ENCODE data around the gene APPL2. TPM values are rescaled to one million over a fixed set of nuclear protein-coding genes. Genes with fewer than 3 reads are reported as not detected.

APPL2 gene
- total RNA-seq, result 10 to 100 TPM; 32.2 to 34.2 TPM

GRCh38 chr12:105235732-105236476 is at the start of gene APPL2:
APPL2 (minus strand) TSS chr12:105236174; CDS start chr12:105236012, 162 bp downstream.
- Mint-ChIP-seq H3K4me1 (peaks cover 35% of the 10 kb centered on the region), H3K36me3 (ENCODE audit: low read depth) (peaks cover 10% of the 10 kb centered on the region), H3K4me3 (peak within 1 kb of the TSS; percentile 90), H3K27ac (peak within 1 kb of the TSS; percentile 86), H3K9me3 (no peaks in the 10 kb centered on the region), H3K27me3 (peaks cover 2% of the 10 kb centered on the region)
- POLR2A ChIA-PET, result interaction anchor here (1.0 to 3.6 kb wide), 7 partner anchors 10 to 949 kb away, joined by 3 to 23 read pairs (median 5); partner anchors contain the start of genes C12orf75 and WASHC4
- DNase-seq, result peak; percentile 79
- CTCF ChIA-PET, result interaction anchor here (1.4 to 3.6 kb wide), 5 partner anchors 9 to 149 kb away, joined by 3 to 19 read pairs (median 5); no protein-coding TSS in a partner anchor

GRCh38 chr12:105285378-105285777 is 49.4 kb upstream of the APPL2 start:
- ChIA-PET CTCF (no interaction called here), POLR2A (no interaction called here)
- no peak overlapping the region for H3K27ac Mint-ChIP-seq
- no peaks in the 10 kb centered on the region for H3K9me3 Mint-ChIP-seq
- peaks cover 18% of the 10 kb centered on the region for H3K27me3 Mint-ChIP-seq
- no peak overlapping the region for H3K4me3 Mint-ChIP-seq
- no peak for DNase-seq
- H3K36me3 Mint-ChIP-seq (ENCODE audit: low read depth), result peaks cover 7% of the 10 kb centered on the region
- H3K4me1 Mint-ChIP-seq, result no peaks in the 10 kb centered on the region

DNA sequence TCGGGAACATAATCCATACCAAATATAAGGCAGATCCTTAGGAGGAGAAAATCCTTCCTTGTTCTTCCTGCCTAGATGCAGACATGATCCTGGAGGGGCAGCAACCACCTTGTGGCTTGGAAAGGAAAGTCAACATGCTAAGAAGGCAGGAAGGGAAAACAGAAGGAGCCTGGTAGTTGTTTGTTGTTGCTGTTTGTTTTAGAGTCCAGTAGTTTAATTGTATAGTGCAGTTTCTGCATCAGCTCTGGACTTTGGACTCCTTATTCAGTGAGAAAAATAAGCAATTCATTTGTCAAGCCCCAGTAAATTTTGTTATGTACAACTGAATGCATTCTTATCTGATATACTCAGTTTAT is 45.7 kb upstream of the APPL2 start:
- Mint-ChIP-seq H3K27ac (no peak overlapping the region), H3K4me3 (no peak overlapping the region), H3K27me3 (peaks cover 18% of the 10 kb centered on the region), H3K36me3 (ENCODE audit: low read depth) (peaks cover 7% of the 10 kb centered on the region), H3K4me1 (peaks cover 2% of the 10 kb centered on the region), H3K9me3 (no peaks in the 10 kb centered on the region)
- ChIA-PET CTCF (no interaction called here), POLR2A (no interaction called here)
- no peak for DNase-seq

GRCh38 chr12:105280966-105281693 is 45.2 kb upstream of the APPL2 start:
- POLR2A ChIA-PET, result no interaction called here
- H3K27ac Mint-ChIP-seq, result no peak overlapping the region
- no peak for DNase-seq
- H3K4me1 Mint-ChIP-seq, result peaks cover 4% of the 10 kb centered on the region
- CTCF ChIA-PET, result no interaction called here
- no peak overlapping the region for H3K4me3 Mint-ChIP-seq
- H3K9me3 Mint-ChIP-seq, result no peaks in the 10 kb centered on the region
- peaks cover 18% of the 10 kb centered on the region for H3K27me3 Mint-ChIP-seq
- peaks cover 7% of the 10 kb centered on the region for H3K36me3 Mint-ChIP-seq (ENCODE audit: low read depth)

GRCh38 chr12:105279460-105280056 is 43.6 kb upstream of the APPL2 start:
- Mint-ChIP-seq H3K9me3 (no peaks in the 10 kb centered on the region), H3K36me3 (ENCODE audit: low read depth) (peaks cover 7% of the 10 kb centered on the region), H3K4me1 (peaks cover 4% of the 10 kb centered on the region), H3K27me3 (peaks cover 11% of the 10 kb centered on the region), H3K4me3 (no peak overlapping the region), H3K27ac (no peak overlapping the region)
- POLR2A ChIA-PET, result no interaction called here
- CTCF ChIA-PET, result interaction anchor here (0.6 to 1.3 kb wide), 4 partner anchors 9 to 105 kb away, joined by 3 to 10 read pairs (median 3); no protein-coding TSS in a partner anchor
- DNase-seq, result peak; percentile 66

DNA sequence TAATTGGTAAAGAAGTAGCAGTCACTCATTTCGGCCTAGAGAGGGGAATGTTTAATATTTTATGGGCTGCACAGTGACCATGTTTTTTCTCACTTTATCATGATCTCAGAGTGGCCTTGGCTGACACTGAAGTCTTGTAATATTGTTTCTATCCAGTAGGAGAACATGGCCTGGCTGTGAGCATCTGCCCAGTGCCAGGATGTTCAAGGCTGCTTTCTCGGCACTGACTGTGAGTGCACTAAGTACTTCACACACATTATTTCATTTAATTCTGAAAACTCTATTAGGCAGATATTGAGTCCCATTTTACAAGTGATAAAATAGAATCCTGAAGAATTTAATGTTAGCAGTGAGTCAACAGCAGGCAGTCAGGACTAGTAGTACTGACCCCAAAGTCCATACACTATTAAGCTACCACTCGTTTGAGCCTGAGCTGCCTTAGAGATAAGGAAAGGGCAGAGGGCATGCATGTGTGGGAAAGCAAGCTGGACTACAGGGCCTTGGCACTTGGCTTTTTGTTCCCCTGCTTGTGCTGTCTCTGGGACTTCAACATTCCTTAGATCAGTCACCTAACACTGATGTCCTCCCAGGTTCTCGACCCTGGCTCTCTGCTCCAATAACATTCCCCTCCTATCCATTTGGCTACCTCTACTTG is 42.2 kb upstream of the APPL2 start:
- ChIA-PET POLR2A (no interaction called here), CTCF (no interaction called here)
- Mint-ChIP-seq H3K4me3 (no peak overlapping the region), H3K27me3 (peaks cover 3% of the 10 kb centered on the region), H3K36me3 (ENCODE audit: low read depth) (peaks cover 2% of the 10 kb centered on the region), H3K4me1 (peaks cover 4% of the 10 kb centered on the region), H3K27ac (no peak overlapping the region), H3K9me3 (no peaks in the 10 kb centered on the region)
- DNase-seq, result no peak

DNA sequence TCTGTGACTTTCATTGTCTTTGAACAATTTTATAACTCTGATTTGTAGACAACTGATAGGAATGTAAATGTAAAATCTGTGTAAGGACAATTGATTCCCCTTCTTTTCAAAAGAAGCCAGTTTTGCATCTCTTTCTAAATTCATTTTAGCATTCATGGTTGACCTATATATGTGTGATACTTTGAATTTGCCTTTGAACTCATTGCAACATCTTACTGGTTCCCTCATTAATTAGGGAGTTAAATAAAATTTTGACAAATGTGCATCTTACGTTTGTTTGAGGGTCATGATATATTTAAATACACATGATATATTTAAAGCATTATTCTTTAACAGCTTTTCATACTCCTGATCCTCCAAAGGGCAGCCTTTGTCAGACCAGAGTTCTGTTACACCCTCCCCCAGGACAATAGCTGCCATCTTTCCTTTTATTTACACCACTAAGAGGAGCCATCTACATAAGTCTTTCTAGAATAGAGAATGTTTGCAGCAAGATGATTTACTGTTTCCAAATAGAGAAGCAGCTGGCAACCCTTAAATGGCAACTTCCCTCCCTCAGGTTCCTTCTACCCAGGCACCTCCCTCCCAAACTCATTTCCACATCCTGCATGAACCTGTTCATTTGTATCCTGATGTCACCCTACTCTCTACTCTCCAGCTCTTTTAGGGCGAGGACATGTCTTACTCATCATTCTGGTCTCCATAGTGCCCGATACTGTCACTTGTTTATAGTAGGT is 40.2 kb upstream of the APPL2 start:
- DNase-seq, result no peak
- ChIA-PET CTCF (no interaction called here), POLR2A (no interaction called here)
- Mint-ChIP-seq H3K27ac (no peak overlapping the region), H3K27me3 (peaks cover 3% of the 10 kb centered on the region), H3K4me1 (peaks cover 4% of the 10 kb centered on the region), H3K36me3 (ENCODE audit: low read depth) (peaks cover 2% of the 10 kb centered on the region), H3K9me3 (no peaks in the 10 kb centered on the region), H3K4me3 (no peak overlapping the region)

DNA sequence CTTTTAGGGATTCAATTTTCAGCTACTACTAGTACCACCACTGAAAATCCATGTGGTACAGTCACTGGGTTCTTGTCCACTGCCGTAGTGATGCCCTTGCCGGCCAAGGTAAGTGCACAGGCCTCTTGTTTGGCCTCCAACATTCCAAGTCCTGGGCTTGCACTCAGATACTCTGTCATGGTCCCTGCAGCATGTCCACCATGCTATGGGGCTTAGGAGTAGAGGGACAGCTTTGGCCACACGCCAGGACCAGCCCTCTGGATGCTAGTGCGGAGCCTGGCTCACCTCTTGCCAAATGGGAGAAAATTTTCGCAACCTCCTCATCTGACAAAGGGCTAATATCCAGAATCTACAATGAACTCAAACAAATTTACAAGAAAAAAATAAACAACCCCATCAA is 38.6 kb upstream of the APPL2 start:
- POLR2A ChIA-PET, result no interaction called here
- Mint-ChIP-seq H3K27ac (no peak overlapping the region), H3K36me3 (ENCODE audit: low read depth) (peaks cover 2% of the 10 kb centered on the region), H3K4me1 (peaks cover 2% of the 10 kb centered on the region), H3K9me3 (no peaks in the 10 kb centered on the region), H3K27me3 (peaks cover 3% of the 10 kb centered on the region), H3K4me3 (no peak overlapping the region)
- DNase-seq, result no peak
- CTCF ChIA-PET, result no interaction called here

DNA sequence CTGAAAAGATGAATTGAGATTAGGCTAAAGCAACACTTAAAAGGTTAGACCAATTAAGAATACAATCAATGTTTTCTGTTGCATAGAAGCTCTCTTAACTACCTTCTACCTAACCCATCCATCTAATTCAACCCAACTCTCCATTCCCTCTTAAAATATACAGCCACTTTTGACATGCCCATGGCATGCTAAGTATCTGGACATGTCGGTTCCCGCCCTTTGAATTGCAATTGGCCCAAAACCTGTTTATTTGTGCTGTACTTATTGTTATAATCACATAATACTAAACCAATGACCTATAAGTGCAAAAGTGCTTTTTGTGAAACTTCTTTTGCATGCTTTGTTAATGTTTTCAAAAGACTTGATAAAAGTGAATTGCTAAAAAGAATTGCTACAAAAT is 37.6 kb upstream of the APPL2 start:
- Mint-ChIP-seq H3K36me3 (ENCODE audit: low read depth) (peaks cover 2% of the 10 kb centered on the region), H3K27ac (no peak overlapping the region), H3K27me3 (peaks cover 7% of the 10 kb centered on the region), H3K9me3 (no peaks in the 10 kb centered on the region), H3K4me1 (peaks cover 2% of the 10 kb centered on the region), H3K4me3 (no peak overlapping the region)
- ChIA-PET CTCF (no interaction called here), POLR2A (no interaction called here)
- DNase-seq, result no peak

DNA sequence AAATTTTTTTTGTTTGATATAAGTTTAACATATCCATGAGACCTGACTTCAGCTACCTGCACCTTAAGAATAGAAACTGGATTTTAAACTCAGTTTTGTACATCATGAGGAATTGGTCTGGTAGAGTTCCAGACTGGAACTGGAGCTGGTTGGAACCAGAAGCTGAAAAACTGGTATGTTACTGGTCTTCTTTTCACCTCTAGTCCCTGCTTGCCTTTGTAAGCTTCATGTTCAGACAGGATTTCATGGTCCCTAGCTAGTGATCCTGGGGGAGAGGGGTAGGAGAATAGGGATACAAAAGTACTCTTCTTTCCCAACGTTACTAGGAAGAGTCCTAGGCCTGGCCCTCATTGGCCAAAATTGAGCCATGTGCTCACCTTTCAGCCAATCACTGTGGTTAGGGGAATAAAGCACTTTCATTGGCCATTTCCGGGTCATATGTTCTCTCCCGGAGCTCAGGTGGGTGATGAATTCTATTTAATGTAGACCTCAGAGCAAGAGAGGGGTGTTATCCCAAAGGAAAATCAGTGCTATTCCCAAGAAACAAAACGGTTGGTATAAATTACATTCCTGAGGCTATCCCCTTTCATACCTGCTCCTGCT is 36.9 kb upstream of the APPL2 start:
- H3K9me3 Mint-ChIP-seq, result no peaks in the 10 kb centered on the region
- H3K36me3 Mint-ChIP-seq (ENCODE audit: low read depth), result peaks cover 2% of the 10 kb centered on the region
- no peak overlapping the region for H3K4me3 Mint-ChIP-seq
- POLR2A ChIA-PET, result no interaction called here
- CTCF ChIA-PET, result no interaction called here
- H3K27ac Mint-ChIP-seq, result no peak overlapping the region
- peaks cover 2% of the 10 kb centered on the region for H3K4me1 Mint-ChIP-seq
- DNase-seq, result no peak
- peaks cover 7% of the 10 kb centered on the region for H3K27me3 Mint-ChIP-seq

- POLR2A ChIA-PET, result no interaction called here
- Mint-ChIP-seq H3K36me3 (ENCODE audit: low read depth) (peaks cover 2% of the 10 kb centered on the region), H3K9me3 (no peaks in the 10 kb centered on the region), H3K4me3 (no peak overlapping the region), H3K27me3 (peaks cover 7% of the 10 kb centered on the region), H3K4me1 (peaks cover 2% of the 10 kb centered on the region), H3K27ac (no peak overlapping the region)
- no peak for DNase-seq
- CTCF ChIA-PET, result no interaction called here
These were observed 36.2 kb upstream of the APPL2 start for GRCh38 chr12:105272152-105272551.

DNA sequence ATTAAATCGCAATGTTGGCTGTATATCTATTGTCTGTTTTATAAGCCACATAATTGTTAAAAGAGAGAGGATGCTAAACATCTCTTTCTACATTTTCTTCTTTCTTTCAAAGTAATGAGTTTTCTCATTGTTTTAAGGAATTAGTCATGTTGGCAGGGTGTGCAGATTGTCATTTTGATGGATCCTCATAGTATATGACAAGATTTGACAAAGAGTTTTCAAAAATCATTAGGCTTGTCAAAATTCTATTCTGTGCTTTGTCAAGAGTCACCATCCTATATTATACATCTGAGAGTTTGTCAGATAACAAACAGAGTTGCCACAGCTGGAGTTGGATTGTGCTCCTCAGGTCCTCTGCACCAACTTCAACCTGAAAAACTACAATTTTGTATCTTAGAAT is 35.4 kb upstream of the APPL2 start:
- POLR2A ChIA-PET, result no interaction called here
- DNase-seq, result no peak

More for the DNA sequence above, 35.4 kb upstream of the APPL2 start:
- no peak overlapping the region for H3K4me3 Mint-ChIP-seq
- H3K36me3 Mint-ChIP-seq (ENCODE audit: low read depth), result peaks cover 2% of the 10 kb centered on the region
- CTCF ChIA-PET, result no interaction called here
- no peaks in the 10 kb centered on the region for H3K4me1 Mint-ChIP-seq
- no peaks in the 10 kb centered on the region for H3K9me3 Mint-ChIP-seq
- no peak overlapping the region for H3K27ac Mint-ChIP-seq
- H3K27me3 Mint-ChIP-seq, result peaks cover 7% of the 10 kb centered on the region

Data from activated CD4-positive, alpha-beta memory T cell treated with anti-CD3 and anti-CD28 coated beads, Interleukin-2, amount 10 ng/mL, durations not matched to agents 7 days and 5 days (primary cell).